ENCODE measurements around the gene CAPZB.

GRCh38 chr1:19395678-19396192 lies 89.6 kb downstream of the CAPZB start:
- TF ChIP-seq USF2 (IDR thresholded peaks at IDR 0.05; ENCODE audit: borderline replicate concordance, low read depth, low read length) (no peak), USF1 (IDR thresholded peaks at IDR 0.05; ENCODE audit: borderline replicate concordance, low read depth) (no peak), RFX5 (IDR thresholded peaks at IDR 0.05; ENCODE audit: low read length) (no peak), EP300 (IDR thresholded peaks at IDR 0.05; ENCODE audit: borderline replicate concordance in 1 of 2, low read depth in 1 of 2, low read length in 1 of 2) (peak in 1 of 2 experiments; percentile 61; a peak in 1 of 4 replicates)

Data from SK-N-SH (cell line).